ENCODE results near the gene TBC1D10B.

- TF ChIP-seq CTCF (IDR thresholded peaks at IDR 0.05; ENCODE audit: borderline replicate concordance, extremely low read depth, low read length, poor library complexity, severe bottlenecking): no peak
- TF ChIP-seq EZH2 (IDR thresholded peaks at IDR 0.05; ENCODE audit: borderline replicate concordance, low read depth, low read length, severe bottlenecking): no peak
Measured at GRCh38 chr16:30368792-30369090, 1.6 kb downstream of the TBC1D10B start.
